Regular cardiac myocyte (primary cell): Measurements from ENCODE around the gene CNEP1R1. TPM values are rescaled to one million over a fixed set of nuclear protein-coding genes. Genes with fewer than 3 reads are reported as not detected.

Source experiments
- total RNA-seq: library from RNA; depleted of rRNA; stranded (reverse); fragments of >200 nt; gene quantifications from 2 replicates; pipeline ENCODE4 v1.2.3, GENCODE V29; 2014

Gene CNEP1R1
- total RNA-seq: 36.9 and 41.8 TPM in 2 replicates

GRCh38 chr16:50024684-50025536 lies at the start of gene CNEP1R1:
Gene CNEP1R1, plus strand, starts transcription at chr16:50025225. Its CDS starts 91 bp downstream, at chr16:50025316.

GRCh38 chr16:50065624-50066481 lies 40.8 kb downstream of the CNEP1R1 start, which contains the start of gene HEATR3:
Gene HEATR3, plus strand, starts transcription at chr16:50065970. Its CDS starts 162 bp downstream, at chr16:50066132.

Other genes with a start within 250 kb of the CNEP1R1 start
- 3.9 and 5.8 TPM in 2 replicates for gene ZNF423, start 169.1 kb upstream of the CNEP1R1 start, total RNA-seq
- 22.0 and 48.3 TPM in 2 replicates for gene HEATR3, start 40.7 kb downstream of the CNEP1R1 start, total RNA-seq
- 11.8 and 14.6 TPM in 2 replicates for gene TENT4B, start 128.1 kb downstream of the CNEP1R1 start, total RNA-seq
- gene ADCY7, start 241.3 kb downstream of the CNEP1R1 start, total RNA-seq: 60.6 and 93.7 TPM in 2 replicates